ENCODE measurements around the gene PCNX2. TPM values are rescaled to one million over a fixed set of nuclear protein-coding genes. Genes with fewer than 3 reads are reported as not detected.
A peak's percentile ranks its signal among the peaks of the same experiment; 100 is the strongest.

The PCNX2 gene
- total RNA-seq, 1 experiment from 2014 or later = 15.3 TPM

DNA sequence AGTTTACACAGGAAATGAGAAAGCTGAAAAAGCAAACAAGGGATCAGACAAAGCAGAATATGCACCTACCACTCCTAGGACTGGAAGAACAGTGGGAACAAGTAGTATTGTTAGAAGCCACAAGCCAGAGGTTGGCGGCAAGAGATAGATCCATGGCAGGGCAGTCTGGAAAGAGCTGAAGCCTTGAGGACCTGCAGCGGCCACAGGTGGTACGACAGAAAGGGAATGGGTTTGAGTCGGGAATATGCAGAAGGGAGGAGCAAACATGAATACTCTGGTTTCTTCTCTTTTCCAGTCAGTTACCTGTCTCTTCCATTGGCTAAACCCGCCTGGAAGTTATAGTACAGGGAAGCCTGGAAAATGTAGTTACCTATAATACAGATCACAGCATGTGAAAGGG is 3.9 kb upstream of the PCNX2 start:
- Histone ChIP-seq H3K4me1 (ENCODE audit: control insufficient read depth in 1 of 2, insufficient read depth in 2 of 2, low read length in 2 of 2) (peaks cover 5 to 17% of the 10 kb centered on the region in 2 experiments; a peak in 3 of 4 replicates), H3K9me2 (ENCODE audit: insufficient read depth) (no peaks in the 10 kb centered on the region), H3K9ac (ENCODE audit: low read length) (no peak overlapping the region), H3K27me3 (ENCODE audit: insufficient read depth, low read length) (no peaks in the 10 kb centered on the region), H3K79me2 (ENCODE audit: insufficient read depth, low read length) (peaks cover 8% of the 10 kb centered on the region), H3K36me3 (ENCODE audit: control insufficient read depth in 1 of 2, insufficient read depth in 2 of 2, low read length in 2 of 2) (no peaks in the 10 kb centered on the region), H2AFZ (ENCODE audit: low read depth, low read length, poor library complexity, severe bottlenecking) (no peak overlapping the region), H3K4me3 (replicated peaks in 1 of 2; ENCODE audit: low read depth in 1 of 2, low read length in 2 of 2) (no peak overlapping the region), H3K4me2 (ENCODE audit: low read length) (no peak overlapping the region), H3K27ac (ENCODE audit: low read depth, low read length) (no peak overlapping the region), H3K9me3 (ENCODE audit: control insufficient read depth in 1 of 2, insufficient read depth in 1 of 2, low read depth in 1 of 2, low read length in 2 of 2) (no peaks in the 10 kb centered on the region), H4K20me1 (ENCODE audit: insufficient read depth) (no peaks in the 10 kb centered on the region)
- intact Hi-C loops (cut with micrococcal nuclease) = loop anchor here (10.0 kb wide), 1 partner anchor 605 kb away; the partner anchor contains the start of gene SLC35F3
- ChIA-PET RAD21 (ENCODE audit: low non-redundant PET in 1 of 2, low total read pairs in 2 of 2, uncharacterized antibody in 2 of 2, unreplicated experiment in 2 of 2) (no interaction called here), POLR2A (no interaction called here), CTCF (no interaction called here)
- DNase-seq (ENCODE audit: low read depth, low spot score) (no peak), ATAC-seq (no peak)
- TF ChIP-seq, protein P1, sequence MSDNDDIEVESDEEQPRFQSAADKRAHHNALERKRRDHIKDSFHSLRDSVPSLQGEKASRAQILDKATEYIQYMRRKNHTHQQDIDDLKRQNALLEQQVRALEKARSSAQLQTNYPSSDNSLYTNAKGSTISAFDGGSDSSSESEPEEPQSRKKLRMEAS (IDR thresholded peaks at IDR 0.05) = no peak
- TF ChIP-seq, protein P2, sequence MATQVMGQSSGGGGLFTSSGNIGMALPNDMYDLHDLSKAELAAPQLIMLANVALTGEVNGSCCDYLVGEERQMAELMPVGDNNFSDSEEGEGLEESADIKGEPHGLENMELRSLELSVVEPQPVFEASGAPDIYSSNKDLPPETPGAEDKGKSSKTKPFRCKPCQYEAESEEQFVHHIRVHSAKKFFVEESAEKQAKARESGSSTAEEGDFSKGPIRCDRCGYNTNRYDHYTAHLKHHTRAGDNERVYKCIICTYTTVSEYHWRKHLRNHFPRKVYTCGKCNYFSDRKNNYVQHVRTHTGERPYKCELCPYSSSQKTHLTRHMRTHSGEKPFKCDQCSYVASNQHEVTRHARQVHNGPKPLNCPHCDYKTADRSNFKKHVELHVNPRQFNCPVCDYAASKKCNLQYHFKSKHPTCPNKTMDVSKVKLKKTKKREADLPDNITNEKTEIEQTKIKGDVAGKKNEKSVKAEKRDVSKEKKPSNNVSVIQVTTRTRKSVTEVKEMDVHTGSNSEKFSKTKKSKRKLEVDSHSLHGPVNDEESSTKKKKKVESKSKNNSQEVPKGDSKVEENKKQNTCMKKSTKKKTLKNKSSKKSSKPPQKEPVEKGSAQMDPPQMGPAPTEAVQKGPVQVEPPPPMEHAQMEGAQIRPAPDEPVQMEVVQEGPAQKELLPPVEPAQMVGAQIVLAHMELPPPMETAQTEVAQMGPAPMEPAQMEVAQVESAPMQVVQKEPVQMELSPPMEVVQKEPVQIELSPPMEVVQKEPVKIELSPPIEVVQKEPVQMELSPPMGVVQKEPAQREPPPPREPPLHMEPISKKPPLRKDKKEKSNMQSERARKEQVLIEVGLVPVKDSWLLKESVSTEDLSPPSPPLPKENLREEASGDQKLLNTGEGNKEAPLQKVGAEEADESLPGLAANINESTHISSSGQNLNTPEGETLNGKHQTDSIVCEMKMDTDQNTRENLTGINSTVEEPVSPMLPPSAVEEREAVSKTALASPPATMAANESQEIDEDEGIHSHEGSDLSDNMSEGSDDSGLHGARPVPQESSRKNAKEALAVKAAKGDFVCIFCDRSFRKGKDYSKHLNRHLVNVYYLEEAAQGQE (IDR thresholded peaks at IDR 0.05; ENCODE audit: low read depth) = no peak
- TF ChIP-seq JUND (IDR thresholded peaks at IDR 0.05) (no peak), YY1 (IDR thresholded peaks at IDR 0.05; ENCODE audit: extremely low read depth, insufficient replicate concordance, low read depth, low read length) (no peak)
- no TSS peak for BruUV-seq (replicated peaks)

DNA sequence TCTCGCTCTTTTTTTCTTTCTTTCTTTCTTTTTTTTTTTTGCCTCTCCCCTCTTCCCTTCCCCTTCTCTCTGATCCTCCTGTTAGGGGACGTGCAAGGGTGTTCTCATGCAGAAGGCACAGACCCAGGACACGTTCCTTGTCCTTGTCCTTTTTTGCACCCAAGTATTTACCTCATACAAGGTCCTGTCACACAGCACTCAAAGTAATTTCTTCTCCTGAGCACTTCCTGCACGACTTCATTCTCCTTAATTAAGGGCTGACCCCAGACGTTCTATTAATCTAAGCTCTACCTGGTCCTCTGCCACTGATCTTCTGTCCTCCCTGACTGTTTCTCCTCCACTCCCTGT is 424 bp upstream of the PCNX2 start:
- intact Hi-C loops (cut with micrococcal nuclease) = loop anchor here (10.0 kb wide), 1 partner anchor 609 kb away; the partner anchor contains the start of gene SLC35F3
- H4K20me1 ChIP-seq (ENCODE audit: insufficient read depth) = no peaks in the 10 kb centered on the region
- no peaks in the 10 kb centered on the region for H3K27me3 ChIP-seq (ENCODE audit: insufficient read depth, low read length)
- ATAC-seq (no peak), DNase-seq (ENCODE audit: low read depth, low spot score) (no peak)
- peaks cover 39% of the 10 kb centered on the region for H3K79me2 ChIP-seq (ENCODE audit: insufficient read depth, low read length)
- H3K36me3 ChIP-seq (ENCODE audit: control insufficient read depth in 1 of 2, insufficient read depth in 2 of 2, low read length in 2 of 2) = no peaks in the 10 kb centered on the region
- no peak overlapping the region for H3K27ac ChIP-seq (ENCODE audit: low read depth, low read length)
- H3K9me3 ChIP-seq (ENCODE audit: control insufficient read depth in 1 of 2, insufficient read depth in 1 of 2, low read depth in 1 of 2, low read length in 2 of 2) = no peaks in the 10 kb centered on the region
- no TSS peak for BruUV-seq (replicated peaks)
- ChIA-PET RAD21 (ENCODE audit: low non-redundant PET in 1 of 2, low total read pairs in 2 of 2, uncharacterized antibody in 2 of 2, unreplicated experiment in 2 of 2) (no interaction called here), CTCF (no interaction called here), POLR2A (no interaction called here)
- H3K4me2 ChIP-seq (ENCODE audit: low read length) = peak overlapping the region; percentile 74
- H3K9me2 ChIP-seq (ENCODE audit: insufficient read depth) = no peaks in the 10 kb centered on the region
- peak overlapping the region; percentile 79 to 80 for H3K4me3 ChIP-seq (replicated peaks in 1 of 2; ENCODE audit: low read depth in 1 of 2, low read length in 2 of 2)
- peak overlapping the region; percentile 70 for H3K9ac ChIP-seq (ENCODE audit: low read length)
- peak overlapping the region; percentile 90 for H2AFZ ChIP-seq (ENCODE audit: low read depth, low read length, poor library complexity, severe bottlenecking)
- peaks cover 18 to 43% of the 10 kb centered on the region in 2 experiments; a peak in 3 of 4 replicates for H3K4me1 ChIP-seq (ENCODE audit: control insufficient read depth in 1 of 2, insufficient read depth in 2 of 2, low read length in 2 of 2)
- TF ChIP-seq JUND (IDR thresholded peaks at IDR 0.05) (no peak), SP1 (IDR thresholded peaks at IDR 0.05; ENCODE audit: low read depth) (no peak), CEBPB (IDR thresholded peaks at IDR 0.05; ENCODE audit: low read depth) (no peak), EGR1 (IDR thresholded peaks at IDR 0.05; ENCODE audit: low read depth) (no peak), ZNF274 (IDR thresholded peaks at IDR 0.05; ENCODE audit: low read depth, low read length) (no peak), YY1 (IDR thresholded peaks at IDR 0.05; ENCODE audit: extremely low read depth, insufficient replicate concordance, low read depth, low read length) (no peak), POLR2A (IDR thresholded peaks at IDR 0.05; ENCODE audit: borderline replicate concordance, extremely low read depth, insufficient read depth, insufficient read length) (no peak)
- TF ChIP-seq, protein P3, sequence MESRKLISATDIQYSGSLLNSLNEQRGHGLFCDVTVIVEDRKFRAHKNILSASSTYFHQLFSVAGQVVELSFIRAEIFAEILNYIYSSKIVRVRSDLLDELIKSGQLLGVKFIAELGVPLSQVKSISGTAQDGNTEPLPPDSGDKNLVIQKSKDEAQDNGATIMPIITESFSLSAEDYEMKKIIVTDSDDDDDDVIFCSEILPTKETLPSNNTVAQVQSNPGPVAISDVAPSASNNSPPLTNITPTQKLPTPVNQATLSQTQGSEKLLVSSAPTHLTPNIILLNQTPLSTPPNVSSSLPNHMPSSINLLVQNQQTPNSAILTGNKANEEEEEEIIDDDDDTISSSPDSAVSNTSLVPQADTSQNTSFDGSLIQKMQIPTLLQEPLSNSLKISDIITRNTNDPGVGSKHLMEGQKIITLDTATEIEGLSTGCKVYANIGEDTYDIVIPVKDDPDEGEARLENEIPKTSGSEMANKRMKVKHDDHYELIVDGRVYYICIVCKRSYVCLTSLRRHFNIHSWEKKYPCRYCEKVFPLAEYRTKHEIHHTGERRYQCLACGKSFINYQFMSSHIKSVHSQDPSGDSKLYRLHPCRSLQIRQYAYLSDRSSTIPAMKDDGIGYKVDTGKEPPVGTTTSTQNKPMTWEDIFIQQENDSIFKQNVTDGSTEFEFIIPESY (IDR thresholded peaks at IDR 0.05; ENCODE audit: extremely low read depth, insufficient replicate concordance, low read length) = no peak
- TF ChIP-seq, protein P4, sequence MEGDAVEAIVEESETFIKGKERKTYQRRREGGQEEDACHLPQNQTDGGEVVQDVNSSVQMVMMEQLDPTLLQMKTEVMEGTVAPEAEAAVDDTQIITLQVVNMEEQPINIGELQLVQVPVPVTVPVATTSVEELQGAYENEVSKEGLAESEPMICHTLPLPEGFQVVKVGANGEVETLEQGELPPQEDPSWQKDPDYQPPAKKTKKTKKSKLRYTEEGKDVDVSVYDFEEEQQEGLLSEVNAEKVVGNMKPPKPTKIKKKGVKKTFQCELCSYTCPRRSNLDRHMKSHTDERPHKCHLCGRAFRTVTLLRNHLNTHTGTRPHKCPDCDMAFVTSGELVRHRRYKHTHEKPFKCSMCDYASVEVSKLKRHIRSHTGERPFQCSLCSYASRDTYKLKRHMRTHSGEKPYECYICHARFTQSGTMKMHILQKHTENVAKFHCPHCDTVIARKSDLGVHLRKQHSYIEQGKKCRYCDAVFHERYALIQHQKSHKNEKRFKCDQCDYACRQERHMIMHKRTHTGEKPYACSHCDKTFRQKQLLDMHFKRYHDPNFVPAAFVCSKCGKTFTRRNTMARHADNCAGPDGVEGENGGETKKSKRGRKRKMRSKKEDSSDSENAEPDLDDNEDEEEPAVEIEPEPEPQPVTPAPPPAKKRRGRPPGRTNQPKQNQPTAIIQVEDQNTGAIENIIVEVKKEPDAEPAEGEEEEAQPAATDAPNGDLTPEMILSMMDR (IDR thresholded peaks at IDR 0.05 in 2 of 3, conservative IDR thresholded peaks at IDR 0.05 in 1 of 3; ENCODE audit: borderline replicate concordance in 1 of 3, insufficient read depth in 1 of 3, low read depth in 2 of 3, low read length in 2 of 3) = no peak
- TF ChIP-seq, protein P5, sequence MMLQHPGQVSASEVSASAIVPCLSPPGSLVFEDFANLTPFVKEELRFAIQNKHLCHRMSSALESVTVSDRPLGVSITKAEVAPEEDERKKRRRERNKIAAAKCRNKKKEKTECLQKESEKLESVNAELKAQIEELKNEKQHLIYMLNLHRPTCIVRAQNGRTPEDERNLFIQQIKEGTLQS (IDR thresholded peaks at IDR 0.05) = no peak

Data from HCT116 (cell line).